Activated CD4-positive, alpha-beta T cell treated with anti-CD3 and anti-CD28 coated beads for 36 hours (primary cell): ENCODE data around the gene APBB3. TPM values are rescaled to one million over a fixed set of nuclear protein-coding genes. Genes with fewer than 3 reads are reported as not detected.
A peak's percentile ranks its signal among the peaks of the same experiment; 100 is the strongest.

ENCODE experiments used
- ATAC-seq: fragments of 200-7000 bp; cut with Tn5 transposase; one replicate; pipeline ENCODE4 v1.10.0; 2021; ENCODE audit warnings: mild to moderate bottlenecking, moderate library complexity
- CTCF ChIA-PET: fragments of 350-600 bp; sonication (Branson Sonifier 250); formaldehyde crosslinking; loops from one replicate; lab custom pipeline; 2021; ENCODE audit warnings: antibody characterized with exemption; lab: Charles Lee
- POLR2A ChIA-PET: fragments of 350-600 bp; sonication (Branson Sonifier 250); formaldehyde crosslinking; loops from one replicate; lab custom pipeline; 2021; ENCODE audit warnings: antibody characterized with exemption, inconsistent platforms; lab: Charles Lee
- DNase-seq: peaks from one replicate; pipeline ENCODE4 v3.0.0-alpha.2; 2020
- H3K27ac Mint-ChIP-seq: one replicate; pipeline ENCODE4 v1.8.0; 2021; ENCODE audit warnings: mixed read lengths
- H3K27me3 Mint-ChIP-seq: one replicate; pipeline ENCODE4 v1.8.0; 2021; ENCODE audit warnings: mixed read lengths
- H3K36me3 Mint-ChIP-seq: one replicate; pipeline ENCODE4 v1.8.0; 2021; ENCODE audit warnings: low read depth, mixed read lengths
- H3K4me1 Mint-ChIP-seq: one replicate; pipeline ENCODE4 v1.8.0; 2021; ENCODE audit warnings: mixed read lengths
- H3K4me3 Mint-ChIP-seq: one replicate; pipeline ENCODE4 v1.8.0; 2021; ENCODE audit warnings: mild to moderate bottlenecking, moderate library complexity, mixed read lengths
- H3K9me3 Mint-ChIP-seq: one replicate; pipeline ENCODE4 v1.8.0; 2021; ENCODE audit warnings: low read depth, mixed read lengths
- intact Hi-C, 2 experiments: fragments of 100-400 bp; cut with DNase I in 1 of 2; cut with micrococcal nuclease in 1 of 2; formaldehyde crosslinking; loops; one replicate each; pipeline versions ENCODE4 v1.14.2 to v1.15.1; 2022 to 2024; cut with DNase I, micrococcal nuclease
- microRNA-seq: library from miRNA; unstranded; fragments of <30 nt; microRNA quantifications from one replicate; pipeline ENCODE4 v1.2.0, GENCODE V29; 2021; ENCODE audit warnings: borderline replicate concordance
- total RNA-seq, 2 experiments: library from RNA; stranded (reverse); gene quantifications; one replicate each; pipeline ENCODE4 v1.2.3, GENCODE V29; 2021

Gene APBB3
- total RNA-seq, 2 experiments from 2014 or later: 12.8 to 19.0 TPM

GRCh38 chr5:140546851-140547507 is 17.4 kb downstream of the APBB3 start:
- peaks cover 38% of the 10 kb centered on the region for H3K4me1 Mint-ChIP-seq
- intact Hi-C loops: loop anchor here (1.0 to 5.0 kb wide), 7 partner anchors 10 to 146 kb away; partner anchors contain the start of genes APBB3 (in 2 of the 2), IK (in 2 of the 2), NDUFA2 (in 2 of the 2) and SLC35A4 (in 2 of the 2)
- ATAC-seq (peak; percentile 1), DNase-seq (no peak)
- ChIA-PET CTCF (interaction anchor here (0.6 to 3.0 kb wide), 28 partner anchors 9 to 1111 kb away, joined by 3 to 10 read pairs (median 3); partner anchors contain the start of genes ANKHD1, HBEGF, IK and SRA1), POLR2A (interaction anchor here (0.6 to 2.1 kb wide), 6 partner anchors 10 to 539 kb away, joined by 4 to 10 read pairs (median 5); partner anchors contain the start of genes IK, NDUFA2, SRA1 and WDR55)
- peaks cover 49% of the 10 kb centered on the region for H3K36me3 Mint-ChIP-seq
- H3K9me3 Mint-ChIP-seq: no peaks in the 10 kb centered on the region
- peak overlapping the region; percentile 93 for H3K27ac Mint-ChIP-seq
- H3K27me3 Mint-ChIP-seq: no peaks in the 10 kb centered on the region
- peak overlapping the region; percentile 82 for H3K4me3 Mint-ChIP-seq

DNA sequence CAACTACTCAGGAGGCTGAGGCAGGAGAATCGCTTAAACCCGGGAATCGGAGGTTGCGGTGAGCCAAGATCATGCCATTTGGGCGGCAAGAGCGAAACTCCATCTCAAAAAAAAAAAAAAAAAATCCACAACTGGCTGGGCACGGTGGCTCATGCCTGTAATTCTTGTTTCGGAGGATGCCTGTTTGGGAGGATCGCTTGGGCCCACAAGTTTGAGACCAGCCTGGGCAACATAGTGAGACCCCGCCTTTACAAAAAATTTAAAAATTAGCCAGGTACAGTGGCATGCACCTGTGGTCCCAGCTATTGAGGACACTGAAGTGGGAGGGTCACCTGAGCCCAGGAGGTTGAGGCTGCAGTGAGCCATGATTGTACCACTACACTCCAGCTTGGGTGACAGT is 18.8 kb downstream of the APBB3 start:
- Mint-ChIP-seq H3K27me3 (no peaks in the 10 kb centered on the region), H3K4me3 (no peak overlapping the region), H3K36me3 (peaks cover 43% of the 10 kb centered on the region), H3K4me1 (peaks cover 27% of the 10 kb centered on the region), H3K9me3 (no peaks in the 10 kb centered on the region), H3K27ac (no peak overlapping the region)
- no peak for DNase-seq
- ChIA-PET CTCF (interaction anchor here (0.6 to 0.9 kb wide), 4 partner anchors 10 to 427 kb away, joined by 3 read pairs; no protein-coding TSS in a partner anchor), POLR2A (interaction anchor here (0.6 kb wide), 1 partner anchor 102 kb away, joined by 4 read pairs; the partner anchor contains the start of gene IK)
- ATAC-seq: no peak
- intact Hi-C loops: loop anchor here in 1 of 2 experiments (2.0 to 5.0 kb wide), 2 partner anchors 19 to 102 kb away; partner anchors contain the start of genes APBB3, IK, NDUFA2 and SLC35A4

GRCh38 chr5:140544986-140545385 is 19.4 kb downstream of the APBB3 start:
- H3K9me3 Mint-ChIP-seq: no peaks in the 10 kb centered on the region
- DNase-seq: no peak
- no peaks in the 10 kb centered on the region for H3K27me3 Mint-ChIP-seq
- peaks cover 42% of the 10 kb centered on the region for H3K36me3 Mint-ChIP-seq
- ATAC-seq: no peak
- H3K4me3 Mint-ChIP-seq: no peak overlapping the region
- ChIA-PET CTCF (interaction anchor here (0.7 kb wide), 2 partner anchors 10 to 43 kb away, joined by 3 read pairs; no protein-coding TSS in a partner anchor), POLR2A (no interaction called here)
- no peak overlapping the region for H3K27ac Mint-ChIP-seq
- peaks cover 21% of the 10 kb centered on the region for H3K4me1 Mint-ChIP-seq
- intact Hi-C loops: loop anchor here in 1 of 2 experiments (5.0 kb wide), 1 partner anchor 102 kb away; the partner anchor contains the start of genes IK and NDUFA2

- CTCF ChIA-PET: interaction anchor here (0.7 kb wide), 1 partner anchor 167 kb away, joined by 3 read pairs; no protein-coding TSS in a partner anchor
- H3K36me3 Mint-ChIP-seq: peaks cover 39% of the 10 kb centered on the region
- H3K27ac Mint-ChIP-seq: no peak overlapping the region
- POLR2A ChIA-PET: no interaction called here
- H3K27me3 Mint-ChIP-seq: no peaks in the 10 kb centered on the region
- H3K4me1 Mint-ChIP-seq: peaks cover 3% of the 10 kb centered on the region
- ATAC-seq (no peak), DNase-seq (no peak)
- intact Hi-C loops: no loop called here
- H3K4me3 Mint-ChIP-seq: no peak overlapping the region
- H3K9me3 Mint-ChIP-seq: no peaks in the 10 kb centered on the region
Measured at GRCh38 chr5:140542972-140543371, 21.4 kb downstream of the APBB3 start.

DNA sequence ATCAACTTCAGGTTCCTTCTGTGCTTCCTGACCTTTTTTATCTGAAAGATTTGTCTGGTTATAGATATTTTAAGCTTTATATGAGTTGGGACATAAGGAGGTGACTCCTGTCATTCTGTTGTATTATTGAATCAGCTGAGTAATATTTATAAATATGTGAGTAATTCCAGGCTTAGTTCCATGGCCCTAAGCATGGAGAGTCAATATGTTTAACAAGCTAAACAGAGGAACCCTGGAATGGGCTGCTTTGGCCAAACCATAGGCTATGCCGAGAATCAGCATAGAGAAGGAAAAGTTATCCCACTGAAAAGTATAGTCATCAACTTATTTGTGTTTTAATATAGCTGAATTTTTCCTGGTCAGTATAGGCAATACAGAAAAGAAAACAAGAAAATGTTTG is 24.2 kb downstream of the APBB3 start:
- intact Hi-C loops: no loop called here
- Mint-ChIP-seq H3K27ac (no peak overlapping the region), H3K36me3 (peaks cover 48% of the 10 kb centered on the region), H3K4me1 (peaks cover 2% of the 10 kb centered on the region), H3K4me3 (no peak overlapping the region), H3K9me3 (no peaks in the 10 kb centered on the region), H3K27me3 (no peaks in the 10 kb centered on the region)
- ATAC-seq (no peak), DNase-seq (no peak)
- POLR2A ChIA-PET: no interaction called here
- CTCF ChIA-PET: interaction anchor here (0.5 to 1.7 kb wide), 8 partner anchors 10 to 263 kb away, joined by 3 to 4 read pairs (median 3); no protein-coding TSS in a partner anchor

- DNase-seq: no peak
- intact Hi-C loops: no loop called here
- ChIA-PET CTCF (interaction anchor here (0.7 kb wide), 1 partner anchor 100 kb away, joined by 3 read pairs; no protein-coding TSS in a partner anchor), POLR2A (no interaction called here)
- no peak overlapping the region for H3K4me3 Mint-ChIP-seq
- ATAC-seq: no peak
- H3K4me1 Mint-ChIP-seq: no peaks in the 10 kb centered on the region
- H3K36me3 Mint-ChIP-seq: peaks cover 29% of the 10 kb centered on the region
- peaks cover 3% of the 10 kb centered on the region for H3K9me3 Mint-ChIP-seq
- peak overlapping the region; percentile 27 for H3K27ac Mint-ChIP-seq
- H3K27me3 Mint-ChIP-seq: no peaks in the 10 kb centered on the region
Measured at GRCh38 chr5:140524003-140524402, 40.4 kb downstream of the APBB3 start.

DNA sequence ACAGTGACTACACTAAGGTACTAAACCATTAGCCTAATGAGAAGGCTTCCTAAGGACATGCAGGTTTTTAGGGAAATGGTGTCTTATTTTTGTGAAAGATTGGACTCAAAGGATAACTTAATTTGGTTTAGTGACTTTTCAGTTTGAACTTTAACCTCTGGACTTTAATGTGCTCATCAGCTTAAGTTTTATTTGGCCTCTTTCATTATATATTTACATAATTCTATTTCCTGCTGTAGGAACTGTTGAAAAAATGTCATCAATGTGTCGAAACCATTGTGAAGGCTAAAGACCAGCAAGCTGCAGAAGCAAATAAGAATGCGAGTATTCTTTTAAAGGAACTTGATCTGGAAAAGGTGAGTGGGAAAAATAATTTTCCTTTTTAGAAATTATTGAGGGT is 51.3 kb downstream of the APBB3 start:
- Mint-ChIP-seq H3K9me3 (no peaks in the 10 kb centered on the region), H3K4me3 (no peak overlapping the region), H3K27ac (no peak overlapping the region), H3K4me1 (no peaks in the 10 kb centered on the region), H3K27me3 (no peaks in the 10 kb centered on the region), H3K36me3 (peaks cover 36% of the 10 kb centered on the region)
- intact Hi-C loops: no loop called here
- DNase-seq (no peak), ATAC-seq (no peak)
- ChIA-PET CTCF (no interaction called here), POLR2A (no interaction called here)

- DNase-seq (no peak), ATAC-seq (no peak)
- Mint-ChIP-seq H3K4me3 (no peak overlapping the region), H3K4me1 (no peaks in the 10 kb centered on the region), H3K27me3 (no peaks in the 10 kb centered on the region), H3K36me3 (peaks cover 40% of the 10 kb centered on the region), H3K9me3 (no peaks in the 10 kb centered on the region), H3K27ac (no peak overlapping the region)
- ChIA-PET CTCF (interaction anchor here (1.0 kb wide), 1 partner anchor 125 kb away, joined by 3 read pairs; no protein-coding TSS in a partner anchor), POLR2A (no interaction called here)
- intact Hi-C loops: no loop called here
Measured at GRCh38 chr5:140509898-140510297, 54.5 kb downstream of the APBB3 start.

Small RNA genes lying within 50 kb of the gene (microRNA-seq; reads per million reads assigned to microRNA genes)
- not detected for gene MIR6831

Other genes with a start within 250 kb of the APBB3 start
- 10 to 100 TPM; 11.8 to 12.5 TPM for gene HBEGF, start 218.0 kb downstream of the APBB3 start, total RNA-seq
- under 1 TPM; 0.21 to 0.73 TPM for gene SLC4A9, start 204.4 kb downstream of the APBB3 start, total RNA-seq
- gene ANKHD1, start 162.8 kb downstream of the APBB3 start, total RNA-seq: 10 to 100 TPM; 77.1 to 93.5 TPM
- gene EIF4EBP3, start 16.9 kb downstream of the APBB3 start, total RNA-seq: 10 to 100 TPM; 15.8 to 17.3 TPM
- 10 to 100 TPM; 33.2 to 47.3 TPM for gene SRA1, start 7.1 kb downstream of the APBB3 start, total RNA-seq
- 10 to 100 TPM; 61.8 to 65.4 TPM for gene SLC35A4, start 230 bp upstream of the APBB3 start, total RNA-seq
- under 1 TPM; 0.26 to 0.43 TPM for gene CD14, start 68.6 kb upstream of the APBB3 start, total RNA-seq
- 10 to 100 TPM; 36.5 to 36.6 TPM for gene TMCO6, start 74.9 kb upstream of the APBB3 start, total RNA-seq
- gene NDUFA2, start 83.0 kb upstream of the APBB3 start, total RNA-seq: 10 to 100 TPM; 48.5 to 62.0 TPM
- gene IK, start 83.2 kb upstream of the APBB3 start, total RNA-seq: 100 to 1,000 TPM in 1 of 2 experiments, 10 to 100 TPM in 1; 97.1 to 187 TPM
- 10 to 100 TPM; 25.9 to 31.7 TPM for gene WDR55, start 100.3 kb upstream of the APBB3 start, total RNA-seq
- 1 to 10 TPM; 2.1 to 3.0 TPM for gene DND1, start 109.0 kb upstream of the APBB3 start, total RNA-seq
- 10 to 100 TPM; 83.3 to 91.0 TPM for gene HARS1, start 126.8 kb upstream of the APBB3 start, total RNA-seq
- gene HARS2, start 126.9 kb upstream of the APBB3 start, total RNA-seq: 10 to 100 TPM; 20.9 to 28.1 TPM
- 10 to 100 TPM; 49.9 to 55.3 TPM for gene ZMAT2, start 135.8 kb upstream of the APBB3 start, total RNA-seq
- not detected for gene PCDHA1, start 221.5 kb upstream of the APBB3 start, total RNA-seq
- gene PCDHA2, start 230.3 kb upstream of the APBB3 start, total RNA-seq: not detected
- not detected for gene PCDHA3, start 236.5 kb upstream of the APBB3 start, total RNA-seq
- not detected for gene PCDHA4, start 242.5 kb upstream of the APBB3 start, total RNA-seq